Activated naive CD4-positive, alpha-beta T cell treated with anti-CD3 and anti-CD28 coated beads, Interleukin-2, amount 50 U/mL, for 72 hours (primary cell): ENCODE results near the gene STARD13. TPM values are rescaled to one million over a fixed set of nuclear protein-coding genes. Genes with fewer than 3 reads are reported as not detected.

ENCODE experiments used
- ATAC-seq, 2 donors: fragments of 150-1000 bp; cut with Tn5 transposase; 2 replicates each; pipeline ENCODE4 v1.10.0; 2021; ENCODE audit warnings: mild to moderate bottlenecking in 2 of 2, moderate library complexity in 2 of 2
- DNase-seq, 2 donors: peaks; one replicate each; pipeline ENCODE4 v3.0.0; 2021 to 2022; ENCODE audit warnings: low spot score in 2 of 2
- H3K27ac Mint-ChIP-seq, 2 donors: one replicate each; pipeline ENCODE4 v1.8.0; 2022; ENCODE audit warnings: mild to moderate bottlenecking in 2 of 2, mixed read lengths in 2 of 2
- H3K36me3 Mint-ChIP-seq, 2 donors: one replicate each; pipeline ENCODE4 v1.8.0; 2022; ENCODE audit warnings: mixed read lengths in 2 of 2
- H3K9me3 Mint-ChIP-seq, 2 donors: one replicate each; pipeline ENCODE4 v1.8.0; 2022; ENCODE audit warnings: mixed read lengths in 2 of 2
- total RNA-seq, 2 donors: library from RNA; stranded (reverse); gene quantifications; one replicate each; pipeline ENCODE4 v1.2.3, GENCODE V29; 2022

STARD13 gene
- total RNA-seq, 2 donors from 2014 or later: 0.50 to 1.3 TPM

- Mint-ChIP-seq H3K9me3 (no peaks in the 10 kb centered on the region), H3K36me3 (no peaks in the 10 kb centered on the region), H3K27ac (no peak overlapping the region)
- DNase-seq (no peak), ATAC-seq (no peak)
Observed at GRCh38 chr13:33264620-33264978, 21.0 kb downstream of the STARD13 start.

- H3K27ac Mint-ChIP-seq: no peak overlapping the region
- no peak for DNase-seq
- ATAC-seq: no peak
- H3K9me3 Mint-ChIP-seq: no peaks in the 10 kb centered on the region
- no peaks in the 10 kb centered on the region for H3K36me3 Mint-ChIP-seq
Observed at GRCh38 chr13:33263976-33264619, 21.5 kb downstream of the STARD13 start.

GRCh38 chr13:33263484-33263883 is 22.1 kb downstream of the STARD13 start:
- DNase-seq (no peak), ATAC-seq (no peak)
- H3K9me3 Mint-ChIP-seq: no peaks in the 10 kb centered on the region

GRCh38 chr13:33262997-33263396 is 22.6 kb downstream of the STARD13 start:
- DNase-seq: no peak
- Mint-ChIP-seq H3K36me3 (no peaks in the 10 kb centered on the region), H3K9me3 (no peaks in the 10 kb centered on the region), H3K27ac (no peak overlapping the region)
- no peak for ATAC-seq

More at GRCh38 chr13:33263484-33263883, 22.1 kb downstream of the STARD13 start:
- Mint-ChIP-seq H3K27ac (no peak overlapping the region), H3K36me3 (no peaks in the 10 kb centered on the region)

- Mint-ChIP-seq H3K9me3 (no peaks in the 10 kb centered on the region), H3K36me3 (no peaks in the 10 kb centered on the region), H3K27ac (no peak overlapping the region)
- DNase-seq (no peak), ATAC-seq (no peak)
Observed at GRCh38 chr13:33262594-33262993, 23.0 kb downstream of the STARD13 start.

- no peaks in the 10 kb centered on the region for H3K36me3 Mint-ChIP-seq
- H3K9me3 Mint-ChIP-seq: no peaks in the 10 kb centered on the region
- ATAC-seq: no peak
- no peak overlapping the region for H3K27ac Mint-ChIP-seq
- DNase-seq: no peak
Observed at GRCh38 chr13:33262062-33262487, 23.5 kb downstream of the STARD13 start.

GRCh38 chr13:33261387-33262061 is 24.0 kb downstream of the STARD13 start:
- H3K9me3 Mint-ChIP-seq: no peaks in the 10 kb centered on the region
- no peaks in the 10 kb centered on the region for H3K36me3 Mint-ChIP-seq
- no peak for DNase-seq
- ATAC-seq: no peak
- H3K27ac Mint-ChIP-seq: no peak overlapping the region

- Mint-ChIP-seq H3K36me3 (no peaks in the 10 kb centered on the region), H3K27ac (no peak overlapping the region), H3K9me3 (no peaks in the 10 kb centered on the region)
- ATAC-seq (no peak), DNase-seq (no peak)
Observed at GRCh38 chr13:33260168-33261098, 25.1 kb downstream of the STARD13 start.

- ATAC-seq: no peak
- Mint-ChIP-seq H3K9me3 (no peaks in the 10 kb centered on the region), H3K36me3 (no peaks in the 10 kb centered on the region), H3K27ac (no peak overlapping the region)
- no peak for DNase-seq
Observed at GRCh38 chr13:33259296-33259695, 26.3 kb downstream of the STARD13 start.

- DNase-seq: no peak
- no peaks in the 10 kb centered on the region for H3K36me3 Mint-ChIP-seq
- ATAC-seq: no peak
Observed at GRCh38 chr13:33258808-33259193, 26.8 kb downstream of the STARD13 start.

GRCh38 chr13:33257841-33258807 is 27.4 kb downstream of the STARD13 start:
- Mint-ChIP-seq H3K9me3 (no peaks in the 10 kb centered on the region), H3K27ac (no peak overlapping the region), H3K36me3 (no peaks in the 10 kb centered on the region)
- ATAC-seq (no peak), DNase-seq (no peak)

More at GRCh38 chr13:33258808-33259193, 26.8 kb downstream of the STARD13 start:
- H3K9me3 Mint-ChIP-seq: no peaks in the 10 kb centered on the region
- no peak overlapping the region for H3K27ac Mint-ChIP-seq

- no peaks in the 10 kb centered on the region for H3K36me3 Mint-ChIP-seq
- no peaks in the 10 kb centered on the region for H3K9me3 Mint-ChIP-seq
- H3K27ac Mint-ChIP-seq: peak overlapping the region in 1 of 2 donors; percentile 24
- ATAC-seq: no peak
- DNase-seq: no peak
Observed at GRCh38 chr13:33256148-33256840, 29.3 kb downstream of the STARD13 start.

- DNase-seq (no peak), ATAC-seq (no peak)
- Mint-ChIP-seq H3K36me3 (no peaks in the 10 kb centered on the region), H3K27ac (no peak overlapping the region), H3K9me3 (no peaks in the 10 kb centered on the region)
Observed at GRCh38 chr13:33252135-33252534, 33.4 kb downstream of the STARD13 start.

GRCh38 chr13:33251131-33251661 is 34.4 kb downstream of the STARD13 start:
- no peaks in the 10 kb centered on the region for H3K9me3 Mint-ChIP-seq
- ATAC-seq (peak in 1 of 2 donors; percentile 31), DNase-seq (no peak)
- H3K27ac Mint-ChIP-seq: no peak overlapping the region
- H3K36me3 Mint-ChIP-seq: no peaks in the 10 kb centered on the region

- no peak for DNase-seq
- H3K36me3 Mint-ChIP-seq: no peaks in the 10 kb centered on the region
- ATAC-seq: no peak
- no peak overlapping the region for H3K27ac Mint-ChIP-seq
- no peaks in the 10 kb centered on the region for H3K9me3 Mint-ChIP-seq
Observed at GRCh38 chr13:33250609-33251008, 34.9 kb downstream of the STARD13 start.
